ENCODE measurements around the gene HCN1. TPM values are rescaled to one million over a fixed set of nuclear protein-coding genes. Genes with fewer than 3 reads are reported as not detected.

Gene HCN1
- total and polyA plus RNA-seq, 2 of the 13 experiments (the other 11 are each of a cell fraction or from before 2014, with no cell fraction given) = not detected

DNA sequence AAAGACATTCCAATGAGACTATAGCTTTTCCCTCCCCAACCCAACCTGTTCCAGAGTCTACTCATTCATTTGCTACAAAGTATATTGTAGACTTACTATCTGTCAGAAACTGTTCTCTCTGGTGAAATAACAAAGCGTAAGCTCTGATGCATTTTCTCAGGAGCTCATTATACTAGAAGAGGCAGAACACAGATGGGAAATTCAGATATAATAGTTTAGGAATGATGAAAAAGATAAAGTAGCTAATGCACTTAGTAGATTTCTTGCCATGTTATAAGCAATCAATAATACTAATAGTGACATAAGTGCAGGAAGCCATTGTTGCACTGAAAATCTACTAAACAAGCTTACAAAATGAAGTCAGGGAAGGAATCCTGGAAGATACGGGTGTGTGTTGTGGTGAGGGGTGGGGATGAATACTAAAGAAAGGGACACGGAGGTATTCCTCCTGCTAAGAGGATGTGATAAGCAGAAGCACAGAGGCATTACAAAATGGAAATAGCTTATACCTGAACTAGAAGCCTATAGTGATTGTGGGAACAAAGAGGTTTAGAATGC, 78.2 kb downstream of the HCN1 start (continued):
- TF ChIP-seq ZNF407 (CRISPR knock-in tag; IDR thresholded peaks at IDR 0.05; ENCODE audit: not compliant biosample characterization) (no peak), FOXP4 (CRISPR knock-in tag; IDR thresholded peaks at IDR 0.05) (no peak), TARDBP (CRISPR knock-in tag; IDR thresholded peaks at IDR 0.05) (no peak), CENPX (CRISPR knock-in tag; IDR thresholded peaks at IDR 0.05) (no peak), ZNF746 (CRISPR knock-in tag; IDR thresholded peaks at IDR 0.05) (no peak), TEAD2 (CRISPR knock-in tag; IDR thresholded peaks at IDR 0.05) (no peak), ZNF777 (CRISPR knock-in tag; IDR thresholded peaks at IDR 0.05) (no peak)
- TF ChIP-seq, protein P1, sequence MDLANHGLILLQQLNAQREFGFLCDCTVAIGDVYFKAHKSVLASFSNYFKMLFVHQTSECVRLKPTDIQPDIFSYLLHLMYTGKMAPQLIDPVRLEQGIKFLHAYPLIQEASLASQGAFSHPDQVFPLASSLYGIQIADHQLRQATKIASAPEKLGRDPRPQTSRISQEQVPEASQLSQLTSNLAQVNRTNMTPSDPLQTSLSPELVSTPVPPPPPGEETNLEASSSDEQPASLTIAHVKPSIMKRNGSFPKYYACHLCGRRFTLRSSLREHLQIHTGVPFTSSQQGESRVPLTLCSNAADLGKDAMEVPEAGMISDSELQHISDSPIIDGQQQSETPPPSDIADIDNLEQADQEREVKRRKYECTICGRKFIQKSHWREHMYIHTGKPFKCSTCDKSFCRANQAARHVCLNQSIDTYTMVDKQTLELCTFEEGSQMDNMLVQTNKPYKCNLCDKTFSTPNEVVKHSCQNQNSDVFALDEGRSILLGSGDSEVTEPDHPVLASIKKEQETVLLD (CRISPR knock-in tag; IDR thresholded peaks at IDR 0.05; ENCODE audit: low read depth) = no peak
- TF ChIP-seq, protein P2, sequence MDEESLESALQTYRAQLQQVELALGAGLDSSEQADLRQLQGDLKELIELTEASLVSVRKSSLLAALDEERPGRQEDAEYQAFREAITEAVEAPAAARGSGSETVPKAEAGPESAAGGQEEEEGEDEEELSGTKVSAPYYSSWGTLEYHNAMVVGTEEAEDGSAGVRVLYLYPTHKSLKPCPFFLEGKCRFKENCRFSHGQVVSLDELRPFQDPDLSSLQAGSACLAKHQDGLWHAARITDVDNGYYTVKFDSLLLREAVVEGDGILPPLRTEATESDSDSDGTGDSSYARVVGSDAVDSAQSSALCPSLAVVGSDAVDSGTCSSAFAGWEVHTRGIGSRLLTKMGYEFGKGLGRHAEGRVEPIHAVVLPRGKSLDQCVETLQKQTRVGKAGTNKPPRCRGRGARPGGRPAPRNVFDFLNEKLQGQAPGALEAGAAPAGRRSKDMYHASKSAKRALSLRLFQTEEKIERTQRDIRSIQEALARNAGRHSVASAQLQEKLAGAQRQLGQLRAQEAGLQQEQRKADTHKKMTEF (CRISPR knock-in tag; IDR thresholded peaks at IDR 0.05) = no peak

All from HepG2 (cell line).